HepG2 (cell line): ENCODE measurements around the gene POMT1. TPM values are rescaled to one million over a fixed set of nuclear protein-coding genes. Genes with fewer than 3 reads are reported as not detected.

ENCODE experiments used
- ATAC-seq: fragments of 200-7000 bp; cut with Tn5 transposase; 3 replicates; pipeline ENCODE4 v1.9.1; 2020; ENCODE audit warnings: mild to moderate bottlenecking, moderate library complexity
- BruUV-seq: library from RNA; stranded (reverse); fragments of 400-500 nt; replicated peaks from 2 replicates; lab custom pipeline; 2021; lab: Mats Ljungman, UMichigan
- CTCF ChIA-PET: fragments of 300-600 bp; formaldehyde crosslinking; extraction: SDS; loops from one replicate; lab custom pipeline; 2021; ENCODE audit warnings: low total read pairs, inconsistent platforms, low intra/inter-chr PET ratio; lab: Yijun Ruan, JAX
- POLR2A ChIA-PET: fragments of 350-600 bp; sonication (Branson Sonifier 250); formaldehyde crosslinking; loops from one replicate; lab custom pipeline; 2020; ENCODE audit warnings: antibody characterized with exemption, inconsistent platforms; lab: Yijun Ruan, JAX
- DNase-seq: peaks from one replicate; pipeline ENCODE4 v3.0.0-alpha.2; 2015; ENCODE audit warnings: low spot score
- FAIRE-seq: peaks from 3 replicates; lab custom pipeline; 2011; peaks lifted over from hg19 to GRCh38; lab: Jason Lieb, UNC
- H2AFZ ChIP-seq: one replicate; pipeline ENCODE4 v1.6.1; 2011; ENCODE audit warnings: low read length, inconsistent platforms
- H3K27ac ChIP-seq: fragments of 300-600 bp; 3 replicates; pipeline ENCODE4 v1.8.0; 2011; ENCODE audit warnings: mixed run types, mild to moderate bottlenecking, mixed read lengths, low read length, inconsistent platforms; ENCODE audit not compliant: insufficient read depth; ENCODE audit errors: extremely low read length
- H3K27me3 ChIP-seq, 2 experiments: fragments of 200-600 bp in 1 of 2; 2 replicates in 1 of 2; 3 replicates in 1 of 2; pipeline versions ENCODE4 v1.6.0 to v1.8.0; 2011; ENCODE audit warnings: low read length in 2 of 2, mild to moderate bottlenecking in 2 of 2, moderate library complexity in 2 of 2, inconsistent platforms in 1 of 2; ENCODE audit not compliant: insufficient read depth in 2 of 2, control insufficient read depth in 1 of 2
- H3K36me3 ChIP-seq, 2 experiments: fragments of 200-600 bp in 1 of 2; replicated peaks in 1 of 2; 2 replicates in 1 of 2; 3 replicates in 1 of 2; pipeline versions ENCODE4 v1.5.1 to v1.8.0; 2011; ENCODE audit warnings: low read length in 2 of 2, inconsistent platforms in 1 of 2; ENCODE audit not compliant: insufficient read depth in 2 of 2, control insufficient read depth in 1 of 2
- H3K4me1 ChIP-seq: 2 replicates; pipeline ENCODE4 v1.5.1; 2012; ENCODE audit warnings: low read length, inconsistent platforms; ENCODE audit not compliant: insufficient read depth
- H3K4me2 ChIP-seq: 2 replicates; pipeline ENCODE4 v1.6.0; 2011; ENCODE audit warnings: low read depth, low read length, inconsistent platforms
- H3K4me3 ChIP-seq, 3 experiments: fragments of 200-600 bp in 1 of 3; sonication (generic), shearing (Covaris generic) in 1 of 3; replicated peaks in 1 of 3; 2 replicates each; pipeline ENCODE4 v1.5.1; 2011 to 2016; ENCODE audit warnings: low read length in 3 of 3, inconsistent platforms in 2 of 3, low read depth in 2 of 3, mild to moderate bottlenecking in 2 of 3, control low read depth in 1 of 3, mixed read lengths in 1 of 3; ENCODE audit not compliant: insufficient read depth in 1 of 3
- H3K79me2 ChIP-seq: one replicate; pipeline ENCODE4 v1.6.1; 2011; ENCODE audit warnings: low read length, inconsistent platforms; ENCODE audit not compliant: insufficient read depth
- H3K9ac ChIP-seq: 2 replicates; pipeline ENCODE4 v1.6.0; 2011; ENCODE audit warnings: mild to moderate bottlenecking, low read depth, low read length, inconsistent platforms; ENCODE audit not compliant: insufficient read depth
- H3K9me3 ChIP-seq: 2 replicates; pipeline ENCODE4 v1.5.1; 2012; ENCODE audit warnings: mild to moderate bottlenecking, low read length
- H4K20me1 ChIP-seq: 2 replicates; pipeline ENCODE4 v1.6.0; 2011; ENCODE audit warnings: inconsistent platforms, mild to moderate bottlenecking, low read length, moderate library complexity; ENCODE audit not compliant: insufficient read depth
- ATF7-NPFF ChIP-seq: sonication (generic); formaldehyde crosslinking; IDR thresholded peaks from 2 replicates; pipeline ENCODE4 v1.8.1; 2023; ENCODE audit warnings: mild to moderate bottlenecking, low read depth, missing genetic modification reagents, moderate library complexity
- CEBPZ ChIP-seq: IDR thresholded peaks from 2 replicates; pipeline ENCODE4 v1.6.1; 2012; ENCODE audit warnings: low read length, improper control_type of control experiment
- DR1 ChIP-seq: sonication (generic); formaldehyde crosslinking; IDR thresholded peaks from 2 replicates; pipeline ENCODE4 v1.8.0; 2021; ENCODE audit warnings: mild to moderate bottlenecking, missing genetic modification reagents, inconsistent platforms
- HMG20A ChIP-seq: IDR thresholded peaks from 2 replicates; pipeline ENCODE4 v1.6.1; 2016; ENCODE audit warnings: borderline replicate concordance
- HNF4A ChIP-seq: sonication (generic); formaldehyde crosslinking; IDR thresholded peaks from 2 replicates; pipeline ENCODE4 v1.4.0; 2020; ENCODE audit warnings: missing genetic modification reagents
- KDM1A ChIP-seq: IDR thresholded peaks from 2 replicates; pipeline ENCODE4 v1.6.1; 2016; ENCODE audit warnings: missing compliant biosample characterization
- POGZ ChIP-seq: sonication (generic); formaldehyde crosslinking; IDR thresholded peaks from 2 replicates; pipeline ENCODE4 v1.4.0; 2020; ENCODE audit warnings: mild to moderate bottlenecking, missing genetic modification reagents
- POLR2G ChIP-seq: fragments of 200-400 bp; formaldehyde crosslinking; IDR thresholded peaks from 2 replicates; pipeline ENCODE4 v1.6.1; 2018; ENCODE audit warnings: mild to moderate bottlenecking, low read depth, low read length, moderate library complexity
- REL ChIP-seq: sonication (generic); formaldehyde crosslinking; conservative IDR thresholded peaks from 2 replicates; pipeline ENCODE4 v1.8.0; 2022; ENCODE audit warnings: mild to moderate bottlenecking, missing genetic modification reagents, moderate library complexity
- RERE ChIP-seq: IDR thresholded peaks from 2 replicates; pipeline ENCODE4 v1.6.1; 2016; ENCODE audit warnings: low read depth, missing genetic modification reagents, missing compliant biosample characterization
- SP2 ChIP-seq: sonication (generic); formaldehyde crosslinking; IDR thresholded peaks from 2 replicates; pipeline ENCODE4 v1.5.1; 2020; ENCODE audit warnings: mild to moderate bottlenecking, missing genetic modification reagents
- TFE3 ChIP-seq: IDR thresholded peaks from 2 replicates; pipeline ENCODE4 v1.6.1; 2016
- ZBTB2 ChIP-seq: sonication (generic); formaldehyde crosslinking; IDR thresholded peaks from 2 replicates; pipeline ENCODE4 v1.8.0; 2022; ENCODE audit warnings: low read depth, missing genetic modification reagents
- ZNF616 ChIP-seq: sonication (generic); formaldehyde crosslinking; IDR thresholded peaks from 2 replicates; pipeline ENCODE4 v1.5.0; 2020; ENCODE audit warnings: low read depth, mild to moderate bottlenecking, missing genetic modification reagents
- WGBS: methylation state at CpG from one replicate; pipeline ENCODE4 v1.1.6; 2017; ENCODE audit warnings: low lambda C conversion rate; 5-methylcytosine and 5-hydroxymethylcytosine counted together
- in situ Hi-C: cut with HindIII; loops from 2 replicates; pipeline ENCODE4 v1.10.0; 2017; ENCODE audit warnings: low pct_unique_long_range_greater_than_20kb; ENCODE audit not compliant: extremely low pct_ligation_motif_present
- intact Hi-C: fragments of 100-400 bp; cut with micrococcal nuclease; formaldehyde crosslinking; loops from one replicate; pipeline ENCODE4 v1.10.0; 2022; ENCODE audit not compliant: unreplicated experiment
- polyA plus RNA-seq, 8 experiments: library from polyadenylated mRNA; depleted of rRNA in 3 of 8; stranded (reverse) in 7 of 8; unstranded in 1 of 8; fragments of >200 nt; fragmentation: Illumina TruSeq in 4 of 8; extraction: Trizol in 4 of 8; gene quantifications; 2 replicates each; pipeline versions ENCODE4 v1.2.1 to v1.2.3, GENCODE V29; 2011 to 2016; ENCODE audit warnings: low read depth in 4 of 8, missing spikeins in 1 of 8, mixed read lengths in 1 of 8; ENCODE audit not compliant: insufficient read depth in 1 of 8
- total RNA-seq, 5 experiments: library from RNA; depleted of rRNA; stranded (reverse); fragments of >200 nt; fragmentation: Illumina TruSeq; extraction: Trizol; gene quantifications; 2 replicates each; pipeline ENCODE4 v1.2.3, GENCODE V29; 2016; ENCODE audit warnings: low read depth in 1 of 5

The POMT1 gene
- total and polyA plus RNA-seq, 2 of the 13 experiments (the other 11 are each of a cell fraction or from before 2014, with no cell fraction given): 21.6 to 22.7 TPM

- Histone ChIP-seq H3K4me1 (peaks cover 33% of the 10 kb centered on the region), H3K9me3 (no peaks in the 10 kb centered on the region), H3K27ac (no peak overlapping the region), H3K79me2 (peaks cover 2% of the 10 kb centered on the region), H4K20me1 (no peaks in the 10 kb centered on the region), H3K27me3 (no peaks in the 10 kb centered on the region; a peak in 1 of 5 replicates), H3K36me3 (peaks cover 4 to 6% of the 10 kb centered on the region in 2 experiments; a peak in 3 of 5 replicates), H3K4me3 (no peak overlapping the region), H3K4me2 (no peak overlapping the region), H3K9ac (no peak overlapping the region), H2AFZ (no peak overlapping the region)
- CTCF ChIA-PET: no interaction called here
- TF ChIP-seq POLR2G: no peak
- TF ChIP-seq HMG20A (CRISPR knock-in tag): no peak
- no peak for TF ChIP-seq RERE
- no peak for TF ChIP-seq ZBTB2 (CRISPR knock-in tag)
- TF ChIP-seq TFE3 (CRISPR knock-in tag): no peak
- TF ChIP-seq REL: no peak
- no peak for TF ChIP-seq HNF4A (CRISPR knock-in tag)
- TF ChIP-seq DR1: no peak
- TF ChIP-seq KDM1A (CRISPR knock-in tag): no peak
- no peak for TF ChIP-seq SP2
- no peak for TF ChIP-seq POGZ (CRISPR knock-in tag)
- no peak for TF ChIP-seq CEBPZ
- no peak for TF ChIP-seq ATF7-NPFF (CRISPR knock-in tag)
- TF ChIP-seq ZNF616 (CRISPR knock-in tag): no peak
- ATAC-seq (no peak), DNase-seq (no peak), FAIRE-seq (no peak)
- POLR2A ChIA-PET: no interaction called here
- WGBS: 96% methylated on average over 8 of the region's 8 CpGs
- in situ Hi-C loops: no loop called here
- no TSS peak for BruUV-seq
- intact Hi-C loops: no loop called here
These were observed 2.3 kb downstream of the POMT1 start for GRCh38 chr9:131505012-131505411.
